DMS53 treated with DMSO at 0.1 percent for 48 hours (cell line): Measurements from ENCODE around the gene EPHB6.

Experiments
- DNase-seq: peaks from one replicate; lab custom pipeline; 2025; ENCODE audit not compliant: unreplicated experiment; lab: John Stamatoyannopoulos, UW

The EPHB6 gene

GRCh38 chr7:142894112-142894984, 39.5 kb downstream of the EPHB6 start:
- no peak for DNase-seq

- no peak for DNase-seq
These were observed 40.2 kb downstream of the EPHB6 start for GRCh38 chr7:142894985-142895593.

GRCh38 chr7:142896151-142896550, 41.3 kb downstream of the EPHB6 start:
- no peak for DNase-seq

GRCh38 chr7:142896741-142897379, 42.0 kb downstream of the EPHB6 start:
- no peak for DNase-seq

- no peak for DNase-seq
These were observed 42.8 kb downstream of the EPHB6 start for GRCh38 chr7:142897691-142898090.

GRCh38 chr7:142898377-142899170, 43.7 kb downstream of the EPHB6 start:
- no peak for DNase-seq

GRCh38 chr7:142899661-142900060, 44.8 kb downstream of the EPHB6 start:
- DNase-seq: no peak

GRCh38 chr7:142901426-142902259, 46.8 kb downstream of the EPHB6 start:
- no peak for DNase-seq

- DNase-seq: no peak
These were observed 49.3 kb downstream of the EPHB6 start for GRCh38 chr7:142904128-142904527.

- DNase-seq: no peak
These were observed 50.9 kb downstream of the EPHB6 start for GRCh38 chr7:142905759-142906158.

- DNase-seq: no peak
These were observed 51.8 kb downstream of the EPHB6 start for GRCh38 chr7:142906643-142907042.

GRCh38 chr7:142908290-142908689, 53.4 kb downstream of the EPHB6 start:
- DNase-seq: no peak

- no peak for DNase-seq
These were observed 54.3 kb downstream of the EPHB6 start for GRCh38 chr7:142908921-142909890.

GRCh38 chr7:142910031-142910433, 55.2 kb downstream of the EPHB6 start:
- DNase-seq: no peak

- DNase-seq: no peak
These were observed 55.6 kb downstream of the EPHB6 start for GRCh38 chr7:142910481-142910880.

- no peak for DNase-seq
These were observed 58.2 kb downstream of the EPHB6 start for GRCh38 chr7:142913051-142913450.

GRCh38 chr7:142913566-142913965, 58.7 kb downstream of the EPHB6 start:
- DNase-seq: no peak

- no peak for DNase-seq
These were observed 59.2 kb downstream of the EPHB6 start for GRCh38 chr7:142914121-142914520.

- no peak for DNase-seq
These were observed 60.4 kb downstream of the EPHB6 start for GRCh38 chr7:142915315-142915714.
